HepG2 (cell line): ENCODE measurements around the gene CHIC2.
"Not testable (repeated sequence)": the region's sequence is repeated elsewhere in the genome, so short reads cannot be mapped to it uniquely, and the experiment has no call there.

Experiments
- GPBP1L1 ChIP-seq: sonication (generic); formaldehyde crosslinking; IDR thresholded peaks from 2 replicates; pipeline ENCODE4 v1.5.0; 2020; ENCODE audit warnings: mild to moderate bottlenecking, missing genetic modification reagents
- MYPOP ChIP-seq: sonication (generic); formaldehyde crosslinking; IDR thresholded peaks from 2 replicates; pipeline ENCODE4 v1.8.1; 2023; ENCODE audit warnings: mild to moderate bottlenecking, moderate library complexity, missing genetic modification reagents
- NFE2L2 ChIP-seq: fragments of 150-350 bp; IDR thresholded peaks from 2 replicates; pipeline ENCODE4 v1.6.1; 2014; ENCODE audit warnings: low read length
- TEAD3 ChIP-seq: optimal IDR thresholded peaks from 2 replicates; pipeline ENCODE3; 2016; ENCODE audit warnings: borderline replicate concordance
- THYN1 ChIP-seq: sonication (generic); formaldehyde crosslinking; IDR thresholded peaks from 2 replicates; pipeline ENCODE4 v1.8.1; 2023; ENCODE audit warnings: low read depth, mild to moderate bottlenecking, moderate library complexity, missing genetic modification reagents, borderline replicate concordance

GRCh38 chr4:54053322-54053721 lies 11.1 kb downstream of the CHIC2 start:
- not testable (repeated sequence) for TF ChIP-seq TEAD3 (CRISPR knock-in tag); GPBP1L1; MYPOP; NFE2L2; THYN1
